Vagina (tissue), 2 donors: ENCODE measurements around the gene CPNE9. TPM values are rescaled to one million over a fixed set of nuclear protein-coding genes. Genes with fewer than 3 reads are reported as not detected.

Source experiments
- DNase-seq, 2 donors: peaks; one replicate each; pipeline ENCODE4 v3.0.0-alpha.2; 2017; ENCODE audit errors: extremely low spot score in 2 of 2
- H3K27ac ChIP-seq: fragments of 200-600 bp; sonication (generic); one replicate; pipeline ENCODE4 v1.5.1; 2019
- H3K27me3 ChIP-seq: fragments of 200-600 bp; sonication (generic); one replicate; pipeline ENCODE4 v1.5.1; 2019
- H3K36me3 ChIP-seq, 2 donors: fragments of 200-600 bp; sonication (generic); one replicate each; pipeline ENCODE4 v1.5.1; 2017 to 2019
- H3K4me1 ChIP-seq: fragments of 200-600 bp; sonication (generic); one replicate; pipeline ENCODE4 v1.5.1; 2019
- H3K4me3 ChIP-seq, 2 donors: fragments of 200-600 bp; sonication (generic); 1 replicate in 1 of 2; 2 replicates in 1 of 2; pipeline ENCODE4 v1.5.1; 2016 to 2019
- H3K9me3 ChIP-seq: fragments of 200-600 bp; sonication (generic); one replicate; pipeline ENCODE4 v1.5.1; 2019
- CTCF ChIP-seq, 3 experiments: fragments of 450-650 bp in 2 of 3; fragments of 200-600 bp in 1 of 3; sonication (generic) in 1 of 3; IDR thresholded peaks; one replicate each; pipeline ENCODE4 v1.5.1; 2017 to 2019; ENCODE audit warnings: antibody characterized with exemption in 3 of 3, mild to moderate bottlenecking in 2 of 3, moderate library complexity in 2 of 3
- POLR2A ChIP-seq, 2 donors: fragments of 450-650 bp; IDR thresholded peaks; one replicate each; pipeline ENCODE4 v1.6.1; 2017; ENCODE audit warnings: antibody characterized with exemption in 2 of 2, mild to moderate bottlenecking in 2 of 2, moderate library complexity in 2 of 2
- POLR2AphosphoS5 ChIP-seq, 2 donors: sonication (generic); formaldehyde crosslinking; IDR thresholded peaks; one replicate each; pipeline ENCODE4 v1.9.0; 2017; ENCODE audit warnings: antibody characterized with exemption in 2 of 2, mild to moderate bottlenecking in 2 of 2, low read depth in 1 of 2; ENCODE audit not compliant: insufficient read depth in 1 of 2
- intact Hi-C: fragments of 100-400 bp; cut with DNase I; formaldehyde crosslinking; loops from one replicate; pipeline ENCODE4 v1.15.1; 2023
- total RNA-seq: library from RNA; depleted of rRNA; stranded (reverse); fragments of >200 nt; gene quantifications from one replicate; pipeline ENCODE4 v1.2.3, GENCODE V29; 2016

CPNE9 gene
- total RNA-seq, 1 donor from 2014 or later = not detected

- DNase-seq = no peak
- Histone ChIP-seq H3K36me3 (peaks cover 3 to 99% of the 10 kb centered on the region in 2 donors), H3K9me3 (no peaks in the 10 kb centered on the region), H3K27me3 (no peaks in the 10 kb centered on the region), H3K4me1 (no peaks in the 10 kb centered on the region), H3K4me3 (no peak overlapping the region), H3K27ac (no peak overlapping the region)
- TF ChIP-seq CTCF (IDR thresholded peaks at IDR 0.05) (no peak), POLR2AphosphoS5 (IDR thresholded peaks at IDR 0.05; ENCODE audit: insufficient read depth in 1 of 2, low read depth in 1 of 2) (no peak), POLR2A (IDR thresholded peaks at IDR 0.05) (no peak)
- intact Hi-C loops = no loop called here
These were observed 27.8 kb upstream of the CPNE9 start for GRCh38 chr3:9675736-9676290.

DNA sequence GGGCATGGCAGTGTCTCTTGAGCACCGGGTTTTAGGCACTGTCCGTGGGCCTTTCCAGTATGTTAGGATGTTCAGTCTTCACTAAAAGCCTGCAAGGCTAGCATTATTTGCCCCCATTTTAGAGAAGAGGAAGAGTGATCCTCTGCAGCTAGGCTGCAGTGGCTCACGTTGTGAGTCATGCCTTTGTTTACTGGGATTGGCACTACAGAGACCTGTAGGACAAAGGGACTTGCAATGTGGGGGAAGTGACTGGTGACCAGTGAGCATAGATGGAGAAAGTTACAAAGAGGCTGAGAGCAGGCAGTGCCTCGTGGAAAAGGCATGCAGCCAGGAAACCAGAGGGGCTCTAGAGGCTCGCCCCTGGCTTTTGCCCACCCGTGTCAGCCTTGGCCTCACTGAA is 26.8 kb upstream of the CPNE9 start:
- DNase-seq = no peak
- no peaks in the 10 kb centered on the region for H3K4me1 ChIP-seq
- H3K36me3 ChIP-seq = peaks cover 3 to 99% of the 10 kb centered on the region in 2 donors
- H3K27me3 ChIP-seq = no peaks in the 10 kb centered on the region
- no peak overlapping the region for H3K4me3 ChIP-seq
- intact Hi-C loops = no loop called here
- no peaks in the 10 kb centered on the region for H3K9me3 ChIP-seq
- no peak for TF ChIP-seq POLR2A (IDR thresholded peaks at IDR 0.05)
- no peak for TF ChIP-seq CTCF (IDR thresholded peaks at IDR 0.05)
- no peak for TF ChIP-seq POLR2AphosphoS5 (IDR thresholded peaks at IDR 0.05; ENCODE audit: insufficient read depth in 1 of 2, low read depth in 1 of 2)
- no peak overlapping the region for H3K27ac ChIP-seq

DNA sequence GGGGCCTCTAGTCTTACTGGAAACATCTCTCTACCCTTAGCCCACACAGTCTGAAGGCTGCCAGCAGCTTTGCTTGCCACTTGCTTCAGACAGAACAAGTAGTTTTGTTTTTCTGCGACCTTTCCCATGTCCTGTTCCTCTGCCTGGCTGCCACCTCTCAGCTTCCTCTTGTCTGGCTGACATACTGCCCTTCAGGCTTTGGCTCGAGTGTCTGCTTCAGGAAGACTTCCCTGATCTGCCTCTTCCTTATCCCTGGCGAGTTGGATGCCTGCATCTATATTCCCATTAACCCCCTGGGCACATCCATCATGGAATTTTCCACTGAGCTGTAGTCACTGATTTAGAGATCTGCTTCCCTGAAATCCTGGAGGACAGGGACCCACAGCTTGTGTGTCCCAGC is 25.1 kb upstream of the CPNE9 start:
- TF ChIP-seq POLR2A (IDR thresholded peaks at IDR 0.05) (no peak), CTCF (IDR thresholded peaks at IDR 0.05) (no peak), POLR2AphosphoS5 (IDR thresholded peaks at IDR 0.05; ENCODE audit: insufficient read depth in 1 of 2, low read depth in 1 of 2) (no peak)
- Histone ChIP-seq H3K27me3 (no peaks in the 10 kb centered on the region), H3K4me1 (no peaks in the 10 kb centered on the region), H3K36me3 (peaks cover 3 to 95% of the 10 kb centered on the region in 2 donors), H3K4me3 (no peak overlapping the region), H3K27ac (no peak overlapping the region), H3K9me3 (no peaks in the 10 kb centered on the region)
- DNase-seq = no peak
- intact Hi-C loops = no loop called here

GRCh38 chr3:9679476-9680080 is 24.1 kb upstream of the CPNE9 start:
- Histone ChIP-seq H3K4me3 (no peak overlapping the region), H3K27ac (no peak overlapping the region), H3K27me3 (no peaks in the 10 kb centered on the region), H3K36me3 (peaks cover 4 to 95% of the 10 kb centered on the region in 2 donors), H3K9me3 (no peaks in the 10 kb centered on the region), H3K4me1 (no peaks in the 10 kb centered on the region)
- intact Hi-C loops = no loop called here
- DNase-seq = no peak
- TF ChIP-seq POLR2A (IDR thresholded peaks at IDR 0.05) = no peak
- no peak for TF ChIP-seq POLR2AphosphoS5 (IDR thresholded peaks at IDR 0.05; ENCODE audit: insufficient read depth in 1 of 2, low read depth in 1 of 2)
- no peak for TF ChIP-seq CTCF (IDR thresholded peaks at IDR 0.05)

DNA sequence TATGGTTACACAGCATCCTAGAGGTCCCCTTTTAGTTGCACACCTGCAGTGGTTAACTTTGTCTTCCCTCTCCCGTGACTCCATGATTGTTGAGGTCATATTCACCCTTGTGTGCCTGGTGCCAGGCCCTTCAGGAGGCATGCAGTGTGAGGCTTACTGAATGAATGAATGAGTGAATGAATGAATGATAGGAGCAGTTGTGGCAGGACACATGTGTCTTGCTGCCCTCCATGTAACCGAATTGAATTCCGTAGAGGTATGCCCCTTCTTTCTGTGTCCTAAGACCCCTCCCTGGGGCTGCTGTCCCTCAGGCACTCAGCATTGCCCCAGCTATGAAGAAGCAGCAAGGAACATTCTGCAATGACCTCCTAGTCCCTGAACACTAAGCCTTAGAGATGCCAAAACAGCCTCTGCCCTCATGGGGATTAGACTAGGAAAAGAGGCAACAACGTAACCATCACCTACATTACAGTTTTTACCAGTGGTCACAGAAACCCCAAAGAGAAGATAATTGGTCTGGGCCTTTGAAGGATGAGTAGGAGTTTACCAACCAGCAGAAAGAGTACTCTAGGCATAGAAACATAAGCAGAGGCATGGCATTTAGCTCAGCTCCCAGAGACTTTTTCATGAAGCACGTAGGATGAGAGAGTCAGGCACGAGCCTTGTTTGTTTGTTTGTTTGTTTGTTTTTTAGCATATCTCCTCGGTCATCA is 22.5 kb upstream of the CPNE9 start:
- intact Hi-C loops = no loop called here
- H3K27ac ChIP-seq = no peak overlapping the region
- TF ChIP-seq POLR2AphosphoS5 (IDR thresholded peaks at IDR 0.05; ENCODE audit: insufficient read depth in 1 of 2, low read depth in 1 of 2) (no peak), POLR2A (IDR thresholded peaks at IDR 0.05) (no peak), CTCF (IDR thresholded peaks at IDR 0.05) (no peak)
- no peaks in the 10 kb centered on the region for H3K4me1 ChIP-seq
- H3K9me3 ChIP-seq = no peaks in the 10 kb centered on the region
- DNase-seq = no peak
- peaks cover 9 to 96% of the 10 kb centered on the region in 2 donors for H3K36me3 ChIP-seq
- no peak overlapping the region for H3K4me3 ChIP-seq
- H3K27me3 ChIP-seq = no peaks in the 10 kb centered on the region
